HG03521 (cell line): ENCODE data around the gene IER5L.
"Not testable (repeated sequence)": the region's sequence is repeated elsewhere in the genome, so short reads cannot be mapped to it uniquely, and the experiment has no call there.

ENCODE experiments used
- ATAC-seq: cut with Tn5 transposase; IDR thresholded peaks from one replicate; pipeline ENCODE4 v1.9.1; 2021; ENCODE audit warnings: mild to moderate bottlenecking, moderate library complexity; ENCODE audit not compliant: unreplicated experiment

IER5L gene

GRCh38 chr9:129203556-129203909 is 25.5 kb upstream of the IER5L start:
- ATAC-seq = no peak

GRCh38 chr9:129202613-129203555 is 24.8 kb upstream of the IER5L start:
- ATAC-seq = peak; percentile 82

GRCh38 chr9:129201866-129202265 is 23.8 kb upstream of the IER5L start:
- ATAC-seq = no peak

GRCh38 chr9:129201289-129201688 is 23.2 kb upstream of the IER5L start:
- ATAC-seq = no peak

- no peak for ATAC-seq
Measured at GRCh38 chr9:129200255-129200654, 22.2 kb upstream of the IER5L start.

- ATAC-seq = no peak
Measured at GRCh38 chr9:129199044-129199435, 21.0 kb upstream of the IER5L start.

GRCh38 chr9:129198319-129199043 is 20.4 kb upstream of the IER5L start:
- no peak for ATAC-seq

- ATAC-seq = no peak
Measured at GRCh38 chr9:129197978-129198318, 19.9 kb upstream of the IER5L start.

GRCh38 chr9:129197045-129197444 is 19.0 kb upstream of the IER5L start:
- not testable (repeated sequence) for ATAC-seq

- ATAC-seq = no peak
Measured at GRCh38 chr9:129195606-129196005, 17.5 kb upstream of the IER5L start.

- ATAC-seq = no peak
Measured at GRCh38 chr9:129194221-129194620, 16.2 kb upstream of the IER5L start.

GRCh38 chr9:129193655-129194054 is 15.6 kb upstream of the IER5L start:
- no peak for ATAC-seq

GRCh38 chr9:129191234-129191633 is 13.2 kb upstream of the IER5L start:
- no peak for ATAC-seq

GRCh38 chr9:129189971-129190370 is 11.9 kb upstream of the IER5L start:
- not testable (repeated sequence) for ATAC-seq

GRCh38 chr9:129187042-129187441 is 9.0 kb upstream of the IER5L start:
- ATAC-seq = no peak

- no peak for ATAC-seq
Measured at GRCh38 chr9:129185991-129186390, 7.9 kb upstream of the IER5L start.

- no peak for ATAC-seq
Measured at GRCh38 chr9:129185402-129185801, 7.3 kb upstream of the IER5L start.

GRCh38 chr9:129184596-129185122 is 6.6 kb upstream of the IER5L start:
- ATAC-seq = no peak

- no peak for ATAC-seq
Measured at GRCh38 chr9:129184219-129184524, 6.1 kb upstream of the IER5L start.

GRCh38 chr9:129183495-129184218 is 5.6 kb upstream of the IER5L start:
- no peak for ATAC-seq
